HCT116 (cell line): ENCODE results near the gene CAB39. TPM values are rescaled to one million over a fixed set of nuclear protein-coding genes. Genes with fewer than 3 reads are reported as not detected.

Source experiments
- ATAC-seq: fragments of 200-7000 bp; cut with Tn5 transposase; 2 replicates; pipeline ENCODE4 v1.9.1; 2020; ENCODE audit warnings: mild to moderate bottlenecking, moderate library complexity
- BruUV-seq: library from RNA; stranded (reverse); fragments of 400-500 nt; replicated peaks from 2 replicates; lab custom pipeline; 2021; lab: Mats Ljungman, UMichigan
- CTCF ChIA-PET: fragments of 300-600 bp; sonication (Branson Sonifier 250); formaldehyde crosslinking; loops from one replicate; lab custom pipeline; 2021; ENCODE audit warnings: antibody characterized with exemption; lab: Charles Lee
- POLR2A ChIA-PET: fragments of 300-600, 350-600 bp; sonication (Branson Sonifier 250); formaldehyde crosslinking; loops from one replicate; lab custom pipeline; 2021; ENCODE audit warnings: antibody characterized with exemption; lab: Charles Lee
- RAD21 ChIA-PET, 2 experiments: fragments of 300-600 bp; sonication (Branson Sonifier 250); formaldehyde crosslinking; loops; one replicate each; lab custom pipeline; 2023; ENCODE audit warnings: low total read pairs in 2 of 2; ENCODE audit not compliant: uncharacterized antibody in 2 of 2, unreplicated experiment in 2 of 2, low non-redundant PET in 1 of 2; lab: Charles Lee
- DNase-seq: peaks from one replicate; pipeline ENCODE4 v3.0.0-alpha.2; 2010; ENCODE audit warnings: low read depth, low spot score
- H2AFZ ChIP-seq: fragments of 200-600 bp; shearing (Covaris generic), sonication (generic); 2 replicates; pipeline ENCODE4 v1.6.1; 2017; ENCODE audit warnings: low read depth, mixed run types, mixed read lengths, antibody characterized with exemption, low read length; ENCODE audit not compliant: poor library complexity, severe bottlenecking
- H3K27ac ChIP-seq: 2 replicates; pipeline ENCODE4 v1.5.1; 2012; ENCODE audit warnings: low read depth, low read length
- H3K27me3 ChIP-seq: fragments of 200-600 bp; sonication (generic); 2 replicates; pipeline ENCODE4 v1.6.1; 2016; ENCODE audit warnings: mixed run types, low read length, mixed read lengths; ENCODE audit not compliant: insufficient read depth
- H3K36me3 ChIP-seq, 2 experiments: fragments of 200-500 bp in 1 of 2; fragments of 200-600 bp in 1 of 2; sonication (Bioruptor generic) in 1 of 2; sonication (generic) in 1 of 2; 2 replicates each; pipeline versions ENCODE4 v1.5.1 to v1.6.1; 2014 to 2016; ENCODE audit warnings: low read length in 2 of 2, inconsistent platforms in 1 of 2, mixed read lengths in 1 of 2, mixed run types in 1 of 2; ENCODE audit not compliant: insufficient read depth in 2 of 2, control insufficient read depth in 1 of 2
- H3K4me1 ChIP-seq, 2 experiments: fragments of 200-600 bp in 1 of 2; sonication (generic) in 1 of 2; 2 replicates each; pipeline versions ENCODE4 v1.5.1 to v1.6.1; 2012 to 2017; ENCODE audit warnings: low read length in 2 of 2, inconsistent platforms in 1 of 2, mild to moderate bottlenecking in 1 of 2, mixed read lengths in 1 of 2, mixed run types in 1 of 2, moderate library complexity in 1 of 2; ENCODE audit not compliant: insufficient read depth in 2 of 2, control insufficient read depth in 1 of 2
- H3K4me2 ChIP-seq: fragments of 200-600 bp; sonication (generic); 2 replicates; pipeline ENCODE4 v1.6.1; 2017; ENCODE audit warnings: mixed run types, low read length, mixed read lengths
- H3K4me3 ChIP-seq, 2 experiments: fragments of 200-600 bp in 1 of 2; sonication (generic) in 1 of 2; replicated peaks in 1 of 2; 2 replicates each; pipeline ENCODE4 v1.5.1; 2011 to 2016; ENCODE audit warnings: low read length in 2 of 2, control low read depth in 1 of 2, low read depth in 1 of 2, mild to moderate bottlenecking in 1 of 2, mixed read lengths in 1 of 2, mixed run types in 1 of 2
- H3K79me2 ChIP-seq: fragments of 200-600 bp; sonication (generic); 2 replicates; pipeline ENCODE4 v1.6.1; 2017; ENCODE audit warnings: mild to moderate bottlenecking, mixed run types, low read length, moderate library complexity, mixed read lengths; ENCODE audit not compliant: insufficient read depth
- H3K9ac ChIP-seq: fragments of 200-600 bp; sonication (generic); 2 replicates; pipeline ENCODE4 v1.6.1; 2016; ENCODE audit warnings: low read length, mixed read lengths
- H3K9me2 ChIP-seq: fragments of 200-600 bp; sonication (generic), shearing (Covaris generic); 2 replicates; pipeline ENCODE4 v1.6.1; 2017; ENCODE audit warnings: mixed run types, mild to moderate bottlenecking, moderate library complexity; ENCODE audit not compliant: insufficient read depth
- H3K9me3 ChIP-seq, 2 experiments: fragments of 200-500 bp in 1 of 2; fragments of 200-600 bp in 1 of 2; sonication (Bioruptor generic) in 1 of 2; sonication (generic) in 1 of 2; 2 replicates each; pipeline ENCODE4 v1.6.1; 2014 to 2017; ENCODE audit warnings: low read length in 2 of 2, mixed read lengths in 2 of 2, inconsistent platforms in 1 of 2, low read depth in 1 of 2, mild to moderate bottlenecking in 1 of 2, mixed run types in 1 of 2, moderate library complexity in 1 of 2; ENCODE audit not compliant: control insufficient read depth in 1 of 2, insufficient read depth in 1 of 2
- H4K20me1 ChIP-seq: fragments of 200-600 bp; sonication (generic), shearing (Covaris generic); 2 replicates; pipeline ENCODE4 v1.6.1; 2017; ENCODE audit warnings: mixed run types, mild to moderate bottlenecking, moderate library complexity; ENCODE audit not compliant: insufficient read depth
- CBX3 ChIP-seq: IDR thresholded peaks from 2 replicates; pipeline ENCODE4 v1.6.1; 2012; ENCODE audit warnings: low read depth
- CEBPB ChIP-seq: IDR thresholded peaks from 2 replicates; pipeline ENCODE4 v1.6.1; 2012; ENCODE audit warnings: low read depth
- EGR1 ChIP-seq: IDR thresholded peaks from 2 replicates; pipeline ENCODE4 v1.6.1; 2012; ENCODE audit warnings: low read depth
- ELF1 ChIP-seq: IDR thresholded peaks from 2 replicates; pipeline ENCODE4 v1.6.1; 2012; ENCODE audit warnings: low read depth, borderline replicate concordance
- EZH2 ChIP-seq: fragments of 200-600 bp; sonication (generic); IDR thresholded peaks from 2 replicates; pipeline ENCODE4 v1.6.1; 2017; ENCODE audit warnings: antibody characterized with exemption, mixed run types
- EZH2phosphoT487 ChIP-seq: fragments of 200-600 bp; IDR thresholded peaks from 2 replicates; pipeline ENCODE4 v1.6.1; 2018; ENCODE audit warnings: antibody characterized with exemption, borderline replicate concordance
- FOSL1 ChIP-seq: IDR thresholded peaks from 2 replicates; pipeline ENCODE4 v1.6.1; 2012; ENCODE audit warnings: low read depth
- MAX ChIP-seq: IDR thresholded peaks from 2 replicates; pipeline ENCODE4 v1.6.1; 2012
- POLR2A ChIP-seq: IDR thresholded peaks from 2 replicates; pipeline ENCODE4 v1.7.0; 2011; ENCODE audit warnings: borderline replicate concordance; ENCODE audit not compliant: insufficient read depth, insufficient read length; ENCODE audit errors: extremely low read depth
- POLR2AphosphoS5 ChIP-seq: IDR thresholded peaks from 2 replicates; pipeline ENCODE4 v1.6.1; 2011; ENCODE audit warnings: mild to moderate bottlenecking, low read depth, low read length, moderate library complexity
- REST ChIP-seq: IDR thresholded peaks from 2 replicates; pipeline ENCODE4 v1.6.1; 2012; ENCODE audit warnings: low read depth
- SP1 ChIP-seq: IDR thresholded peaks from 2 replicates; pipeline ENCODE4 v1.6.1; 2012; ENCODE audit warnings: low read depth
- SRF ChIP-seq: IDR thresholded peaks from 2 replicates; pipeline ENCODE4 v1.6.1; 2012; ENCODE audit warnings: low read depth
- TCF7L2 ChIP-seq: IDR thresholded peaks from 2 replicates; pipeline ENCODE4 v1.7.0; 2011; ENCODE audit warnings: borderline replicate concordance, inconsistent platforms; ENCODE audit not compliant: insufficient read depth, insufficient read length; ENCODE audit errors: extremely low read depth
- YY1 ChIP-seq: IDR thresholded peaks from 2 replicates; pipeline ENCODE4 v1.6.1; 2011; ENCODE audit warnings: low read length, low read depth, moderate library complexity, mild to moderate bottlenecking; ENCODE audit not compliant: insufficient replicate concordance; ENCODE audit errors: extremely low read depth
- ZBTB33 ChIP-seq: IDR thresholded peaks from 2 replicates; pipeline ENCODE4 v1.6.1; 2011; ENCODE audit warnings: mild to moderate bottlenecking, low read length, moderate library complexity; ENCODE audit not compliant: insufficient replicate concordance; ENCODE audit errors: extremely low read depth
- ZFX ChIP-seq: fragments of 450-650 bp; IDR thresholded peaks from 2 replicates; pipeline ENCODE4 v1.6.1; 2017
- intact Hi-C: fragments of 100-400 bp; cut with micrococcal nuclease; formaldehyde crosslinking; loops from 2 replicates; pipeline ENCODE4 v1.10.0; 2022
- total RNA-seq: library from RNA; stranded (reverse); gene quantifications from one replicate; pipeline ENCODE4 v1.2.1, GENCODE V29; 2021; ENCODE audit not compliant: unreplicated experiment
- TF ChIP-seq, protein P1 (sequence below): IDR thresholded peaks from 2 replicates; pipeline ENCODE4 v1.6.1; 2012
- TF ChIP-seq, protein P2 (sequence below), 3 experiments: fragments of 200-600 bp in 1 of 3; sonication (generic) in 1 of 3; IDR thresholded peaks in 2 of 3; conservative IDR thresholded peaks in 1 of 3; 2 replicates each; pipeline ENCODE4 v1.5.1; 2012 to 2017; ENCODE audit warnings: low read depth in 2 of 3, low read length in 2 of 3, antibody characterized with exemption in 1 of 3, borderline replicate concordance in 1 of 3, control low read depth in 1 of 3, mild to moderate bottlenecking in 1 of 3, mixed read lengths in 1 of 3, mixed run types in 1 of 3, moderate library complexity in 1 of 3; ENCODE audit not compliant: insufficient read depth in 1 of 3

CAB39 gene
- total RNA-seq, 1 experiment from 2014 or later = 63.6 TPM

- ATAC-seq = no peak
- no peaks in the 10 kb centered on the region for H3K79me2 ChIP-seq
- peaks cover 4 to 6% of the 10 kb centered on the region in 2 experiments; a peak in 1 of 4 replicates for H3K36me3 ChIP-seq
- intact Hi-C loops = loop anchor here (5.0 kb wide), 1 partner anchor 279 kb away; no protein-coding TSS in a partner anchor
- no peaks in the 10 kb centered on the region for H4K20me1 ChIP-seq
- peaks cover 0 to 3% of the 10 kb centered on the region in 2 experiments; a peak in 1 of 4 replicates for H3K4me1 ChIP-seq
- H3K4me3 ChIP-seq = no peak overlapping the region
- H3K27me3 ChIP-seq = no peaks in the 10 kb centered on the region
- no peak overlapping the region for H3K9ac ChIP-seq
- no peaks in the 10 kb centered on the region for H3K9me2 ChIP-seq
- no peak overlapping the region for H2AFZ ChIP-seq
- RAD21 ChIA-PET = interaction anchor here in 1 of 2 experiments (1.4 kb wide), 1 partner anchor 164 kb away, joined by 9 read pairs; no protein-coding TSS in a partner anchor
- DNase-seq = no peak
- no peaks in the 10 kb centered on the region for H3K9me3 ChIP-seq
- TF ChIP-seq MAX (no peak), YY1 (no peak), CBX3 (no peak), POLR2AphosphoS5 (no peak), TCF7L2 (no peak), ZFX (no peak), SP1 (no peak), SRF (no peak), FOSL1 (no peak), EZH2 (no peak), EGR1 (no peak), ELF1 (no peak), REST (no peak), EZH2phosphoT487 (no peak), POLR2A (no peak), ZBTB33 (no peak), CEBPB (no peak)
- TF ChIP-seq, protein P1, sequence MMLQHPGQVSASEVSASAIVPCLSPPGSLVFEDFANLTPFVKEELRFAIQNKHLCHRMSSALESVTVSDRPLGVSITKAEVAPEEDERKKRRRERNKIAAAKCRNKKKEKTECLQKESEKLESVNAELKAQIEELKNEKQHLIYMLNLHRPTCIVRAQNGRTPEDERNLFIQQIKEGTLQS = no peak
- TF ChIP-seq, protein P2, sequence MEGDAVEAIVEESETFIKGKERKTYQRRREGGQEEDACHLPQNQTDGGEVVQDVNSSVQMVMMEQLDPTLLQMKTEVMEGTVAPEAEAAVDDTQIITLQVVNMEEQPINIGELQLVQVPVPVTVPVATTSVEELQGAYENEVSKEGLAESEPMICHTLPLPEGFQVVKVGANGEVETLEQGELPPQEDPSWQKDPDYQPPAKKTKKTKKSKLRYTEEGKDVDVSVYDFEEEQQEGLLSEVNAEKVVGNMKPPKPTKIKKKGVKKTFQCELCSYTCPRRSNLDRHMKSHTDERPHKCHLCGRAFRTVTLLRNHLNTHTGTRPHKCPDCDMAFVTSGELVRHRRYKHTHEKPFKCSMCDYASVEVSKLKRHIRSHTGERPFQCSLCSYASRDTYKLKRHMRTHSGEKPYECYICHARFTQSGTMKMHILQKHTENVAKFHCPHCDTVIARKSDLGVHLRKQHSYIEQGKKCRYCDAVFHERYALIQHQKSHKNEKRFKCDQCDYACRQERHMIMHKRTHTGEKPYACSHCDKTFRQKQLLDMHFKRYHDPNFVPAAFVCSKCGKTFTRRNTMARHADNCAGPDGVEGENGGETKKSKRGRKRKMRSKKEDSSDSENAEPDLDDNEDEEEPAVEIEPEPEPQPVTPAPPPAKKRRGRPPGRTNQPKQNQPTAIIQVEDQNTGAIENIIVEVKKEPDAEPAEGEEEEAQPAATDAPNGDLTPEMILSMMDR (IDR thresholded peaks at IDR 0.05 in 2 of 3, conservative IDR thresholded peaks at IDR 0.05 in 1 of 3; ENCODE audit: borderline replicate concordance in 1 of 3, insufficient read depth in 1 of 3, low read depth in 2 of 3, low read length in 2 of 3) = no peak
- TF ChIP-seq, all 23 proteins: peak for 0
- no TSS peak for BruUV-seq
- Histone ChIP-seq H3K27ac (no peak overlapping the region), H3K4me2 (no peak overlapping the region)
- ChIA-PET POLR2A (no interaction called here), CTCF (interaction anchor here (0.8 to 2.5 kb wide), 8 partner anchors 13 to 230 kb away, joined by 3 to 36 read pairs (median 4); no protein-coding TSS in a partner anchor)
These were observed 110.8 kb downstream of the CAB39 start for GRCh38 chr2:230823264-230823964.
